ENCODE measurements around the gene LSP1. TPM values are rescaled to one million over a fixed set of nuclear protein-coding genes. Genes with fewer than 3 reads are reported as not detected.

LSP1 gene
- total RNA-seq, 2 experiments from 2014 or later: 463 to 477 TPM

- Mint-ChIP-seq H3K36me3 (ENCODE audit: low read depth) (no peaks in the 10 kb centered on the region), H3K4me1 (ENCODE audit: low read depth) (no peaks in the 10 kb centered on the region), H3K9me3 (ENCODE audit: insufficient read depth) (no peaks in the 10 kb centered on the region), H3K27ac (no peak overlapping the region), H3K27me3 (ENCODE audit: low read depth) (no peaks in the 10 kb centered on the region), H3K4me3 (no peak overlapping the region)
- ChIA-PET POLR2A (no interaction called here), CTCF (interaction anchor here (1.0 to 8.5 kb wide), 2 partner anchors 133 to 134 kb away, joined by 4 to 311 read pairs; no protein-coding TSS in a partner anchor)
- DNase-seq (no peak), ATAC-seq (no peak)
Observed at GRCh38 chr11:1826552-1827094, 26.3 kb upstream of the LSP1 start.

GRCh38 chr11:1827095-1827813 is 25.6 kb upstream of the LSP1 start:
- DNase-seq (no peak), ATAC-seq (no peak)
- no peak overlapping the region for H3K27ac Mint-ChIP-seq
- H3K4me1 Mint-ChIP-seq (ENCODE audit: low read depth): no peaks in the 10 kb centered on the region
- no peaks in the 10 kb centered on the region for H3K9me3 Mint-ChIP-seq (ENCODE audit: insufficient read depth)
- H3K36me3 Mint-ChIP-seq (ENCODE audit: low read depth): no peaks in the 10 kb centered on the region
- no peaks in the 10 kb centered on the region for H3K27me3 Mint-ChIP-seq (ENCODE audit: low read depth)
- no peak overlapping the region for H3K4me3 Mint-ChIP-seq
- ChIA-PET POLR2A (no interaction called here), CTCF (interaction anchor here (8.5 kb wide), 1 partner anchor 134 kb away, joined by 311 read pairs; no protein-coding TSS in a partner anchor)

- ATAC-seq: no peak
- POLR2A ChIA-PET: no interaction called here
- H3K36me3 Mint-ChIP-seq (ENCODE audit: low read depth): no peaks in the 10 kb centered on the region
Observed at GRCh38 chr11:1827931-1828330, 25.0 kb upstream of the LSP1 start.

GRCh38 chr11:1828542-1828941 is 24.3 kb upstream of the LSP1 start:
- DNase-seq: peak; percentile 18
- Mint-ChIP-seq H3K9me3 (ENCODE audit: insufficient read depth) (no peaks in the 10 kb centered on the region), H3K27ac (no peak overlapping the region), H3K27me3 (ENCODE audit: low read depth) (peaks cover 3% of the 10 kb centered on the region), H3K4me3 (no peak overlapping the region), H3K4me1 (ENCODE audit: low read depth) (no peaks in the 10 kb centered on the region), H3K36me3 (ENCODE audit: low read depth) (no peaks in the 10 kb centered on the region)
- CTCF ChIA-PET: interaction anchor here (0.7 to 8.5 kb wide), 3 partner anchors 122 to 323 kb away, joined by 3 to 311 read pairs (median 3); no protein-coding TSS in a partner anchor
- no peak for ATAC-seq
- POLR2A ChIA-PET: no interaction called here

More at GRCh38 chr11:1827931-1828330, 25.0 kb upstream of the LSP1 start:
- CTCF ChIA-PET: interaction anchor here (0.7 to 8.5 kb wide), 2 partner anchors 121 to 135 kb away, joined by 3 to 311 read pairs; no protein-coding TSS in a partner anchor
- DNase-seq: no peak
- no peaks in the 10 kb centered on the region for H3K27me3 Mint-ChIP-seq (ENCODE audit: low read depth)
- no peak overlapping the region for H3K4me3 Mint-ChIP-seq
- no peaks in the 10 kb centered on the region for H3K9me3 Mint-ChIP-seq (ENCODE audit: insufficient read depth)
- no peak overlapping the region for H3K27ac Mint-ChIP-seq
- H3K4me1 Mint-ChIP-seq (ENCODE audit: low read depth): no peaks in the 10 kb centered on the region

- Mint-ChIP-seq H3K27me3 (ENCODE audit: low read depth) (peaks cover 4% of the 10 kb centered on the region), H3K9me3 (ENCODE audit: insufficient read depth) (no peaks in the 10 kb centered on the region), H3K4me3 (no peak overlapping the region), H3K36me3 (ENCODE audit: low read depth) (no peaks in the 10 kb centered on the region), H3K27ac (peak overlapping the region; percentile 0), H3K4me1 (ENCODE audit: low read depth) (no peaks in the 10 kb centered on the region)
- no peak for ATAC-seq
- ChIA-PET CTCF (interaction anchor here (1.0 to 8.5 kb wide), 2 partner anchors 136 to 322 kb away, joined by 3 to 311 read pairs; no protein-coding TSS in a partner anchor), POLR2A (no interaction called here)
- peak; percentile 18 for DNase-seq
Observed at GRCh38 chr11:1829039-1829820, 23.7 kb upstream of the LSP1 start.

GRCh38 chr11:1830004-1830321 is 22.9 kb upstream of the LSP1 start:
- ChIA-PET CTCF (interaction anchor here (5.7 to 8.5 kb wide), 2 partner anchors 137 to 177 kb away, joined by 67 to 311 read pairs; no protein-coding TSS in a partner anchor), POLR2A (no interaction called here)
- ATAC-seq (no peak), DNase-seq (peak; percentile 18)
- H3K27me3 Mint-ChIP-seq (ENCODE audit: low read depth): peaks cover 4% of the 10 kb centered on the region
- H3K27ac Mint-ChIP-seq: no peak overlapping the region
- H3K4me3 Mint-ChIP-seq: no peak overlapping the region
- H3K36me3 Mint-ChIP-seq (ENCODE audit: low read depth): no peaks in the 10 kb centered on the region
- H3K9me3 Mint-ChIP-seq (ENCODE audit: insufficient read depth): no peaks in the 10 kb centered on the region
- H3K4me1 Mint-ChIP-seq (ENCODE audit: low read depth): no peaks in the 10 kb centered on the region

GRCh38 chr11:1830322-1831223 is 22.3 kb upstream of the LSP1 start:
- peak; percentile 17 for DNase-seq
- Mint-ChIP-seq H3K27me3 (ENCODE audit: low read depth) (peaks cover 4% of the 10 kb centered on the region), H3K27ac (no peak overlapping the region), H3K4me3 (no peak overlapping the region), H3K4me1 (ENCODE audit: low read depth) (no peaks in the 10 kb centered on the region), H3K36me3 (ENCODE audit: low read depth) (no peaks in the 10 kb centered on the region), H3K9me3 (ENCODE audit: insufficient read depth) (no peaks in the 10 kb centered on the region)
- POLR2A ChIA-PET: no interaction called here
- ATAC-seq: no peak
- CTCF ChIA-PET: interaction anchor here (1.0 to 8.5 kb wide), 7 partner anchors 23 to 321 kb away, joined by 3 to 311 read pairs (median 3); no protein-coding TSS in a partner anchor

GRCh38 chr11:1831338-1832210 is 21.3 kb upstream of the LSP1 start:
- Mint-ChIP-seq H3K4me1 (ENCODE audit: low read depth) (no peaks in the 10 kb centered on the region), H3K36me3 (ENCODE audit: low read depth) (no peaks in the 10 kb centered on the region), H3K27ac (no peak overlapping the region), H3K9me3 (ENCODE audit: insufficient read depth) (no peaks in the 10 kb centered on the region), H3K4me3 (no peak overlapping the region), H3K27me3 (ENCODE audit: low read depth) (peaks cover 4% of the 10 kb centered on the region)
- ATAC-seq (no peak), DNase-seq (no peak)
- ChIA-PET POLR2A (interaction anchor here (1.9 kb wide), 1 partner anchor 138 kb away, joined by 10 read pairs; no protein-coding TSS in a partner anchor), CTCF (interaction anchor here (0.7 to 8.5 kb wide), 18 partner anchors 9 to 320 kb away, joined by 3 to 311 read pairs (median 5); partner anchors contain the start of genes KRTAP5-6 and LSP1)

- ChIA-PET POLR2A (interaction anchor here (1.9 kb wide), 2 partner anchors 138 to 141 kb away, joined by 6 to 10 read pairs; no protein-coding TSS in a partner anchor), CTCF (interaction anchor here (0.6 to 8.5 kb wide), 51 partner anchors 8 to 324 kb away, joined by 3 to 311 read pairs (median 4); partner anchors contain the start of genes CTSD, KRTAP5-6, LSP1 and MRPL23)
- DNase-seq (peak; percentile 68), ATAC-seq (peak; percentile 71)
- H3K36me3 Mint-ChIP-seq (ENCODE audit: low read depth): no peaks in the 10 kb centered on the region
- H3K27me3 Mint-ChIP-seq (ENCODE audit: low read depth): peaks cover 4% of the 10 kb centered on the region
- H3K9me3 Mint-ChIP-seq (ENCODE audit: insufficient read depth): no peaks in the 10 kb centered on the region
- H3K27ac Mint-ChIP-seq: no peak overlapping the region
- no peaks in the 10 kb centered on the region for H3K4me1 Mint-ChIP-seq (ENCODE audit: low read depth)
- no peak overlapping the region for H3K4me3 Mint-ChIP-seq
Observed at GRCh38 chr11:1832211-1832919, 20.5 kb upstream of the LSP1 start.

- POLR2A ChIA-PET: interaction anchor here (1.9 kb wide), 2 partner anchors 139 to 141 kb away, joined by 6 to 10 read pairs; no protein-coding TSS in a partner anchor
- Mint-ChIP-seq H3K27ac (no peak overlapping the region), H3K4me1 (ENCODE audit: low read depth) (no peaks in the 10 kb centered on the region), H3K9me3 (ENCODE audit: insufficient read depth) (no peaks in the 10 kb centered on the region), H3K27me3 (ENCODE audit: low read depth) (peaks cover 4% of the 10 kb centered on the region), H3K36me3 (ENCODE audit: low read depth) (no peaks in the 10 kb centered on the region), H3K4me3 (no peak overlapping the region)
- DNase-seq (no peak), ATAC-seq (no peak)
- CTCF ChIA-PET: interaction anchor here (0.6 to 8.5 kb wide), 46 partner anchors 9 to 324 kb away, joined by 3 to 311 read pairs (median 5); partner anchors contain the start of genes CTSD, KRTAP5-6, LSP1 and MRPL23
Observed at GRCh38 chr11:1832920-1833295, 20.0 kb upstream of the LSP1 start.

Measured in activated CD8-positive, alpha-beta T cell treated with anti-CD3 and anti-CD28 coated beads, Interleukin-2, amount 10 ng/mL, durations not matched to agents 7 days and 5 days (primary cell).